NCI-H1105 (cell line): ENCODE data around the gene CRELD2.

Experiments used
- DNase-seq: peaks from one replicate; lab custom pipeline; 2025; lab: John Stamatoyannopoulos, UW

CRELD2 gene

GRCh38 chr22:49917974-49918910 lies at the start of gene CRELD2, which contains the start of gene ALG12:
CRELD2 (plus strand) TSS chr22:49918634; CDS start chr22:49918770, 136 bp downstream.
ALG12 (minus strand) TSS chr22:49918438; CDS start chr22:49913765, 4,673 bp downstream.
- DNase-seq = peak; percentile 85

- no peak for DNase-seq
Measured at GRCh38 chr22:49869086-49869830, 49.2 kb upstream of the CRELD2 start.

GRCh38 chr22:49869845-49870712 lies 48.4 kb upstream of the CRELD2 start:
- no peak for DNase-seq

GRCh38 chr22:49871482-49871881 lies 47.0 kb upstream of the CRELD2 start:
- DNase-seq = no peak

GRCh38 chr22:49872347-49872746 lies 46.1 kb upstream of the CRELD2 start:
- no peak for DNase-seq

- DNase-seq = no peak
Measured at GRCh38 chr22:49873228-49873940, 45.0 kb upstream of the CRELD2 start.

GRCh38 chr22:49877642-49878041 lies 40.8 kb upstream of the CRELD2 start:
- no peak for DNase-seq

GRCh38 chr22:49878206-49878605 lies 40.2 kb upstream of the CRELD2 start:
- no peak for DNase-seq

- no peak for DNase-seq
Measured at GRCh38 chr22:49879871-49880270, 38.6 kb upstream of the CRELD2 start.

- DNase-seq = no peak
Measured at GRCh38 chr22:49880281-49880680, 38.2 kb upstream of the CRELD2 start.

GRCh38 chr22:49881856-49882255 lies 36.6 kb upstream of the CRELD2 start:
- no peak for DNase-seq

GRCh38 chr22:49882519-49883293 lies 35.7 kb upstream of the CRELD2 start:
- no peak for DNase-seq

GRCh38 chr22:49883294-49883640 lies 35.2 kb upstream of the CRELD2 start:
- DNase-seq = no peak

- no peak for DNase-seq
Measured at GRCh38 chr22:49884075-49884474, 34.4 kb upstream of the CRELD2 start.

- DNase-seq = no peak
Measured at GRCh38 chr22:49884503-49885260, 33.8 kb upstream of the CRELD2 start.

- DNase-seq = no peak
Measured at GRCh38 chr22:49885281-49885680, 33.2 kb upstream of the CRELD2 start.

- DNase-seq = no peak
Measured at GRCh38 chr22:49885881-49886280, 32.6 kb upstream of the CRELD2 start.

- DNase-seq = no peak
Measured at GRCh38 chr22:49886346-49887063, 31.9 kb upstream of the CRELD2 start.

- DNase-seq = no peak
Measured at GRCh38 chr22:49887064-49887451, 31.4 kb upstream of the CRELD2 start.
